LHCN-M2 (cell line): ENCODE data around the gene CPEB4. TPM values are rescaled to one million over a fixed set of nuclear protein-coding genes. Genes with fewer than 3 reads are reported as not detected.
A peak's percentile ranks its signal among the peaks of the same experiment; 100 is the strongest.

Experiments
- DNase-seq: peaks from one replicate; pipeline ENCODE4 v3.0.0-alpha.2; 2012; ENCODE audit warnings: low read depth
- total RNA-seq: library from RNA; depleted of rRNA; stranded (reverse); fragments of >200 nt; gene quantifications from 2 replicates; pipeline ENCODE4 v1.2.3, GENCODE V29; 2014; rRNA removed

CPEB4 gene
- total RNA-seq, 1 experiment from 2014 or later: 16.2 TPM

DNA sequence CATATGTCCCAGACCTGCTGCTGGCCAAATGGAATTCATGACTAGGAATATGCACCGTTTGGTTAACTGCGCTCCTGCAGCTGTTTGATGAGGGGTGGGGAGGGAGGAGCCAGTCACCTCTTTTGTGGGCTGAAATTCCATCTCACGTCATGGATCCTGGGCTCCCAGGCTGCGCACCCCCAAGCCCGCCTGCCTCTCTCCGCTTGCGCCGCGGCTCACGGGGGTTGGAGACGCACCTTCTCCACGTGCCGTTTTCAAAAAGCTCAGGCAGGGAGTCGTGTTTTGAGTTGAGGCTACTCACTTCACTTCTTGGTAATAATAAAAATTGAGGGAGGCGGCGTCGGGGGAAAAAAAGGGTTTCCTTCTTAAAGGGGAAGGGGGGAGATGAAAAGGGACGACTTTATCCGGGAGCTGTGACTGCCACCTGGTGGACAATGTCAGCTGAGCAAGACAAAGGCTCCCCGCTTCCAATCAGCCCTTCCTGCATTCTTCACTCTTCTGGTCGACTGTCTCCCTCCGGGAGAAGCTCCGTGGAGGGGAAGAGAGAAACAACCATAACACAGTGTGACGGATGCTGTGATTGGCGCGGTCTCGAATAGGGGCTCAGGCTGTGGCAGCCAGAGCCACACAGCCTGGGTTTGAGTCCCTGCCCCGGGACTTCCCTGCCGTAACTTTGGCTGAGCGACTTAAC lies 84.9 kb downstream of the CPEB4 start:
- peak; percentile 80 for DNase-seq

DNA sequence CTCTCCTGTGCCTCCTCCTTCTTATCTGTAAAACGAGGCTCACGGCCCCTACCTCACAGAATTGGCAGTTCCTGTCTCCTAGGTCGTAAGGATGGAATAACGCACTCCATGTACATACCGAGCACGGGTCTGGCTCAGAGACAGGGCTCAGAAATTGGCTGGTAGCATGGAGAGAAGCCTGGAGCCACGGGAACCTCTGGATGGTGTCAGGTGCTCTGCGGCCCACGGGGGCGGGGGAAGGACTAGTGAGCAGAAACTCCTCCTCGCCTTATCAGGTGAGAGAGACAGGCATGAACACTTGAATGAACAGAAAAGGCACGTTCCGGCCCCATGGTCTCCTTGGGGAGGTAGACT lies 85.4 kb downstream of the CPEB4 start:
- no peak for DNase-seq

DNA sequence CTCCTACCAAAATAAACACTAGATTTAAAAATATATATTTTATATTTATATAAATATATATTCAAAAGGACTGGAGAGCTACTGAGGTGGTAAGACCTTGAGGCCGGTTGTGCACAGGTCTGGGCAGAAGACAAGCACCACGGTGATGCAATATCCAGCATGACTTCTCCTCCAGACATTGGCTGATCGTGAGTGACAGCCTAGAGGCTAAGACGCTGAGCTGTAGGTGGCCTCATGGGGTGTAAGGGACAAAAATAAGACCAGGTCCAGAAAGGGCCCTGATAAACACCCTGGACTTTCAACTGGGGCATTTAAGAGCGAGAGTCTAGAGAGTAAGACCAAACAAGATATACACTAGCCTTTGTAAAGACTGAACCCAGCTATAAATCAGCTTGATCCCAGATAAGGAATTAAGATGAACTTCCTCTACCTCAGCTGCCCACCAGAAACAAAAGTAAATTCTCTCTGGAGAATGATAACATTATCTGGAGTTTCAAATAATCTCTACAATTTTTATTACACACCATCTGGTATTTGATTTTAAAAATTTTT lies 86.6 kb downstream of the CPEB4 start:
- no peak for DNase-seq

DNA sequence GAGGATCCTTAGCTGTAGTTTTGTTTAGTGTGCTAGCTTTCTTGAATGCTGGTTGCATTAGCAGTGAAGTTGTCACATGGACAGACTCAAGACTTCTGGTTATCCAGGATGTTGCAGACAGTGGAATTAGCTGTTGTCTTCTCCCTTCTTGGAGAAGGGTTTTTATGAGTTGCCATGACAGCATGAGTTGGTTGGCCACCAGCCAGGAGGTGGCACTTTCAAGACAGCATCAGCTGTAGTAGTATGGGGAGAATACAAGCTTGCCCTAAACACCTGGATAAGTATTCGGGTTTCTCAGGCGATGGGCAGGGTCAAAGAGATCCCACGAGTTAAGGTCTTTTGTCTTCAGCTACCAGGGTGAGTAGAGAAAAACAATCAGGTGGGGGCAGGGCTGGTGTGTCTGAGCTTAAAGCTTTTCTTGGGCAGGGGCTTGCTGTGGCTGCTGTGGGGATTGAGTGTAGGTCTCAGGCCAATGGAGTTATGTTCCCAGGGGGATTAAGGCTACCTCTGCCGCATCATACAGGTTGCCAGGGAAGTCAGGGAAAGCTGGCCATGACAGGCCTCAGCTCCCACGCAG lies 93.1 kb downstream of the CPEB4 start:
- peak; percentile 31 for DNase-seq

DNA sequence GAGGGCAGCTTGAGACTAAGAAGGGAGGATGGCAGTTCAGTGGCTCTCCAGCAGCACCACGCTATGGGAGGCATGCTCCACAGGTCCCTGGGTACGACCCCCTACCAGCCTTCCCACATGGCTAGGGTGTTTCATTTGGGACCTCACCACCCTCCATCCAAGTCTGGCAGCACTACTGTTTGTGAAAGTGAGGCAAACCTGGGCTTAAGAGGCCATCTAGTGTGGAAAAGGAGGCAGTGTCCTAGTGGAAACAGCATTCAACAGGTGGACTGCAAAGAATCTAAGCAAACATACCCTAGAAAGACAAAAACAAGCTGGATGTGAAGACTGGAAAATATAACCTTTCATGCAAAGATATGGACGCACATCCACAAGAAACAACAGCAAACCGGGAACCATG lies 96.1 kb downstream of the CPEB4 start:
- DNase-seq: peak; percentile 27

DNA sequence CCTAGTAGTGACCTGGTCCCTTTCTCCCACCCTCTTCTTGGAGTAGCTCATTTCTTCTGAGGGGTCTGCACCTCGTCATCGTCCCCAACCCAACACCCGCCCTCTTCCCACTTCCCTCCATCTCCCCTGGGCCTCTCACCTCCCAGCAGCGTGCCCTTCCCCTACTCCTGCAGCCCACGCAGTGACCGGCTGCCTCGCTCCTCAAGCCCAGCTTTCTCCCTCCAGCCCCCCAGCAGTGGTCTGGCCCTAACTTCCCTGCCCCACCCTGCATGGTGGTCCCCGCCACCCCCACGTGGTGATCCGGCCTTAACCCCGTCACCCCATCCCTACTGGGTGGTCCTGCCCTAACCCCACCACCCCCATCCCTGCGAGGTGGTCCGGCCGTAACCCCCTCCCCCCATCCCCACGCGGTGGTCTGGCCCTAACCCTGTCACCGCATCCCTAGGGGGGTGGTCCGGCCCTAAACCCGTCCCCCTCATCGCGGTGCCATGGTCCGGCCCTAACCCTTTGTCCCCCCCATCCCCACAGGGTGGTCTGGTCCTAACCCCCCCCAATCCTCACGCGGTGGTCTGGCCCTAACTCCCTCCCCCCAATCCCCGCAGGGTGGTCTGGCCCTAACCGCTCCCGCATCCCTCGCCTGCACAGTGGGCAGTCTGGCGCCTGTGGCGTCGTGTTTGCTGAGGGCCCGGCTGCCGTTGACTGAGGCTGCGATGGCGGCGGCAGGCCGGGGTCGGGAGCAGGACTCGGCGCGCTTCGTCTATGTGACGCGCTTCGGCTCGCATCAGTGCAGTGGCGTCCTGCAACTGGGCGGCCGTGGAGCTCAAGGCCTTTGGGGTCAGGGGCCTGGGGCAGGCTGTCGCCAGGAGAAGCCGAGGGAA lies 100.6 kb downstream of the CPEB4 start, which contains the start of gene C5orf47:
TSS of gene C5orf47 (plus strand) at position 617 of the 878 bp plus-strand sequence. CDS start at position 711, 94 bp downstream.
- no peak for DNase-seq

DNA sequence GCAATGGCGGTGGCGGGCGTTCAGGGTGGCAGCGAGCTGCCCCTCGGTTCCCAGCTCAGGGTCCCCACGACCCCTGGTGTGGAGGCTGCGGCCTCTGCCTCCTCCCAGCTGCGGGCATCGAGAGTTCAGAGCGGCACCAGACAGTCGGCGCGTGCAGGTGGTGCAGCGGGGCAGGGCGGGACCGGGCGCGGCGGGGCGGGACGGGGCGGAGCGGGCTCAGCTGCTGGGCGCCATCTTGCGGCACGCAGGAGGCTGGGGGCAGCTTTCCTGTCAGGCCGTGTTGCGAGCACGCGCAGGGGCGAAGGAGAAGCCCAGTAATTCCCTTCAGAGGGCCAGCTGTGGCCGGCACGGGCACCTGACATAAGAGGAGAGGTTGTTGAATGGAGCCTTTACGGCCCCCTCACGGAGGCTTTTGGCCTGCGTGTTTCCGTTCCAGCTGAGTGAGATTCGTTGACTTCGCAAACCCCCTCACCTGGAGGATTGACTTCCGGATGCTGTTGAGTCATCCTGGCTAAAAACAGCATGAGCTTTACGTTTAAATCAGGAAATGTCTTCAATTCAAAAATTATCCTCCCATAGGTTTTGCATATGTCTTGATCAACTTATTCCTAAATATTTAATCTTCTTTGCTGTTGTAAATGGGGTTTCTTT lies 101.4 kb downstream of the CPEB4 start:
- DNase-seq: no peak

DNA sequence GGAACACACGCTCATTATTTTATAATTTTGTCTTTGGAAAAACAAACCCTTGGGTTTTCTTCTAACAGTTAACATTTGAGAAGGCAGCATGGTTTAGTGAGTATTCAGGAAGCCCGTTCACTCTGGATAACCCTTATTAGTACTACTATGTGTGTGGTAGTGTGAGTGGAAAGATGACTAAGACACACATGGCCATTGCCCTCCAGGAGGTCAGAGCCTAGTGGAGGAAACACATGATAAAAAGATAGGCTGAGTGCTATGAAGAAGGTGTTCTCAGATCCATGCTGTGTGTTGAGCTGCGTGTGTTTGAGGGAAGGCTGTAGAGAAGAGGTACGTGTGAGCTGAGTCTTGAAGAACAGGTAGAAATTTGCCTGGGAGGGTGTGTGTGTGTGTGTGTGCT lies 109.2 kb downstream of the CPEB4 start:
- DNase-seq: no peak

DNA sequence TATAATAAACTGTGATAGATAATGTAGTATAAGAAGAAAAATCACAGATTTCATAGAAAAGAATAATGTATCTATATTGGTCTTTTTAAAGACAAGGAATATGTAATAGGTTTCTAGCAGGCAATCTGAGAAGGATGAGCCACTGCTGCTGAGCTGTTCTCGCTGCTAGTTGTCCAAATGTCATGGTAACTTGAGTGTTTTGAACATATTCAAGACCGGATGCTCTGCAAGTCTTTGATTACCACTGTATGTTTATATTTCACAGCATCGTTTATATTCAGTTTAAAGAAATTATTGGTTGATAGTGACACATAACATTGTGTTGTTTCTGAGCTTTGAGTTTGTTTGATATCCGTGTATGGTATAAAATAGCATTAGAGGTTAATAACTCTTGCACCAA lies 110.4 kb downstream of the CPEB4 start:
- peak; percentile 18 for DNase-seq

DNA sequence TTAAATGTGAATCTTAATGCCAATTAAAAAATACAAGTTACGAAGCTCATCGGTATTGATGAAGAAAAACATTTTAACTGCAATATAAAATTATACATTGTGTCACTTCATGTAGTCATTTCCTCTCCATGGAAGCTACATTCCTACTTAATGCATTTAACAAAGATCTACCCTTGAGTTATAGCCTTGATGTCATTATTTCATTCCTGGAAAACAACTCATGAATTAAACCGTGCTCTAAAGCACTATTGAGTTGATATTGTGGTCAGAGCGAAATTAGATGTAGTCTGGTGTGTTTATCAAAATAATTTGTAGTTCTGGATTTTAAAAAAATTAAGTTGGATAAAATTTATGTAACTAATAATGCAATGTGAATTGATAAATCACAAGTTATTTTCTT lies 111.9 kb downstream of the CPEB4 start:
- DNase-seq: no peak

DNA sequence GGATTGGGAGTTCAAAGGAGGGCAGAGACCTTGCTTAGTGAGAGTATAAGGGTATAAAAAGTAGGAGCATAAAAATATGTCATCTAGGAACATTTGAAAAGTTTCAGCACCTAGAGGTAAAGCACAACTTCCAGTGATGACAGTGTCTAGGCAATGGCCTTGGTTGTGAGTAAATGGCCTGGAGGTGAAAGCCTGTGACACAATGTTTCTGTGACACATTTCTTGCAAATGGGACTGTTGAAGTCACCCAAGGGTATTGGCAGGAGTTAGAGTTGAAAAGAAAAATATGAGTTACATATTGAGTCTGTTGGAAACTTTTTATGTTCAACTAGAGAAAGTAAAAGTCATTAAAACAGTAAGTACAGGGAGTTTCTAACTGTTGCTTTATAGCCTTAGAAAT lies 115.6 kb downstream of the CPEB4 start:
- no peak for DNase-seq

DNA sequence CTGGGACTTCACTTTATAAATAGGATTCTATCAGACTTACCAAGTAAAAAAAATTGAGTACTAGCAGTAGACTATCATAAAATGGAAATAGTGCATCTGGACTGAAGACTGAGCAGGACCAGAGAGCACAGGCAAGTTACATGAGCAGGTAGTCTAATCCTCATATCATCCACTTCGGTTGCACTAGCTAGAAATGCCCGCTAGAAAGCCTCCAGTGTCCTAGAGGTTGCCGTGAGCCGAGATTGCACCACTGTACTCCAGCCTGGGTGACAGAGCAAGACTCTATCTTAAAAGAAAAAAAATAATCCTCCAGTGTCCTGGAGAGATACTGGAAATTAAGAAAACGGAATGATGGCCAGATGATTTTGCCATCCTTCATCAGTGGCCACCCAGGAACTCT lies 120.8 kb downstream of the CPEB4 start:
- DNase-seq: no peak

DNA sequence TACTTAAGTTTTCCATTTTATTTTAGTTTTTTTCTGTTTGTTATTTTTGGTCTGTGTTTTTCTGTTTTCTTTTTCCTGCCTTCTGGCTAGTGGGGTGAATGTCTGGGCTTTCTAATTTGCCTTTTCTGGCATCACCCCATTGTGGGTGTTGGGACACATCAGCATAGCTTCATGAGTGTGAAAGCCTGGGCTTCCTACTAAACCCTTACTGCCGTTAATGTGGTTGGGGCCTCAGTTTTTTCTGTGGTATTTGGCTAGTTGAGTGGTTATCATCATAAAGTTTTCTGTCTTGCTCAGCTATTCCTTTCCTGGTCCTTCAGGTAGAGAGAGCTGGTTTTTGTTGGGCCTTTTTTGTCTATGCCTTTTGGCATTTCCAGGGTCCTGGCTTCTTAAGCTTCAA lies 122.2 kb downstream of the CPEB4 start:
- no peak for DNase-seq

DNA sequence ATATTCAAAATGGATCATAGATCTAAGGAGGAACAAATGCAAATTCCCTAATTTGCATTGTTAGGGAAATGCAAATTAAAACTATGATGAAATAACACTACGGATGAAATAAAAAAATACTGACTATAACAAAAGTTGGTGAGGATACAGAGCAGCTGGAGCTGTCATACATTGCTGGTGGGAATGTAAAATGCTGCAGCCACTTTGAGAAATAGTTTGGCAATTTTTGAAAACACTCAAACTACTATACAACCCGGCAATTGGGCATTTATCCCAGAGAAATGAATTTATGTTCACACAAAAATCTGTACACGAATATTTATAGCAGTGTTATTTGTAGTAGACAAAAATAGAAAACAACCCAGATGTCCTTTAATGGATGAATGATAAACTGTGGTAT lies 123.3 kb downstream of the CPEB4 start:
- no peak for DNase-seq

Other genes with a start within 250 kb of the CPEB4 start
- not detected in 2 replicates for gene C5orf47, start 100.8 kb downstream of the CPEB4 start, total RNA-seq
- 0.90 TPM in 1 of 2 replicates, not detected in the other for gene NSG2, start 157.4 kb downstream of the CPEB4 start, total RNA-seq